IMR-90 (cell line): Measurements from ENCODE around the gene RALGPS1. TPM values are rescaled to one million over a fixed set of nuclear protein-coding genes. Genes with fewer than 3 reads are reported as not detected.

ENCODE experiments used
- ATAC-seq: fragments of 200-7000 bp; cut with Tn5 transposase; 2 replicates; pipeline ENCODE4 v1.9.1; 2020; ENCODE audit warnings: low read depth, mild to moderate bottlenecking, moderate library complexity
- BruUV-seq: library from RNA; stranded (reverse); fragments of 400-500 nt; replicated peaks from 2 replicates; lab custom pipeline; 2021; lab: Mats Ljungman, UMichigan
- CTCF ChIA-PET: fragments of 300-600 bp; formaldehyde crosslinking; extraction: SDS; loops from one replicate; lab custom pipeline; 2021; ENCODE audit warnings: antibody characterized with exemption; lab: Yijun Ruan, JAX
- POLR2A ChIA-PET: fragments of 300-600 bp; sonication (Branson Sonifier 250); formaldehyde crosslinking; loops from one replicate; lab custom pipeline; 2022; ENCODE audit warnings: antibody characterized with exemption; ENCODE audit not compliant: unreplicated experiment; lab: Charles Lee
- DNase-seq: peaks from one replicate; pipeline ENCODE4 v3.0.0; 2013
- H2AFZ ChIP-seq: replicated peaks from 2 replicates; pipeline ENCODE3; 2013; ENCODE audit warnings: low read length, mild to moderate bottlenecking; ENCODE audit not compliant: poor library complexity
- H2AK5ac ChIP-seq: 2 replicates; pipeline ENCODE4 v1.6.1; 2013; ENCODE audit warnings: low read depth, low read length, inconsistent platforms
- H2AK9ac ChIP-seq: replicated peaks from 2 replicates; pipeline ENCODE3; 2013; ENCODE audit warnings: mild to moderate bottlenecking, low read depth, low read length, moderate library complexity; ENCODE audit not compliant: poor library complexity
- H2BK120ac ChIP-seq: 2 replicates; pipeline ENCODE4 v1.6.1; 2013; ENCODE audit warnings: low read depth, low read length, inconsistent platforms
- H2BK15ac ChIP-seq: 3 replicates; pipeline ENCODE4 v1.6.1; 2013; ENCODE audit warnings: low read depth, low read length, inconsistent platforms
- H2BK20ac ChIP-seq: 2 replicates; pipeline ENCODE4 v1.6.1; 2013; ENCODE audit warnings: low read depth, mild to moderate bottlenecking, inconsistent platforms, low read length, moderate library complexity
- H2BK5ac ChIP-seq: 2 replicates; pipeline ENCODE4 v1.6.1; 2013; ENCODE audit warnings: mild to moderate bottlenecking, low read depth, low read length, inconsistent platforms; ENCODE audit not compliant: poor library complexity, severe bottlenecking
- H3K14ac ChIP-seq: replicated peaks from 2 replicates; pipeline ENCODE4 v1.6.1; 2013; ENCODE audit warnings: low read depth, low read length, inconsistent platforms
- H3K18ac ChIP-seq: 2 replicates; pipeline ENCODE4 v1.6.1; 2013; ENCODE audit warnings: low read depth, low read length, control low read depth
- H3K23ac ChIP-seq: 2 replicates; pipeline ENCODE4 v1.6.1; 2013; ENCODE audit warnings: low read depth, low read length, inconsistent platforms
- H3K27ac ChIP-seq: 2 replicates; pipeline ENCODE4 v1.5.1; 2013; ENCODE audit warnings: mild to moderate bottlenecking, control low read depth, low read length; ENCODE audit not compliant: insufficient read depth
- H3K27me3 ChIP-seq: 2 replicates; pipeline ENCODE4 v1.6.1; 2013; ENCODE audit warnings: low read length; ENCODE audit not compliant: control insufficient read depth, insufficient read depth
- H3K36me3 ChIP-seq: 2 replicates; pipeline ENCODE4 v1.6.1; 2013; ENCODE audit warnings: low read length, mixed read lengths; ENCODE audit not compliant: control insufficient read depth, insufficient read depth
- H3K4ac ChIP-seq: 2 replicates; pipeline ENCODE4 v1.6.1; 2013; ENCODE audit warnings: low read depth, low read length, inconsistent platforms
- H3K4me1 ChIP-seq: 2 replicates; pipeline ENCODE4 v1.6.1; 2013; ENCODE audit warnings: low read length, mixed read lengths; ENCODE audit not compliant: control insufficient read depth, insufficient read depth
- H3K4me2 ChIP-seq: 2 replicates; pipeline ENCODE4 v1.6.1; 2013; ENCODE audit warnings: low read depth, mild to moderate bottlenecking, control low read depth, low read length, moderate library complexity
- H3K4me3 ChIP-seq: 2 replicates; pipeline ENCODE4 v1.5.1; 2013; ENCODE audit warnings: low read depth, mild to moderate bottlenecking, control low read depth, low read length, moderate library complexity; ENCODE audit not compliant: insufficient read depth
- H3K56ac ChIP-seq: 2 replicates; pipeline ENCODE4 v1.6.1; 2013; ENCODE audit warnings: low read length, inconsistent platforms; ENCODE audit not compliant: insufficient read depth; ENCODE audit errors: extremely low read depth
- H3K79me1 ChIP-seq, 2 experiments: 2 replicates each; pipeline ENCODE4 v1.6.1; 2013; ENCODE audit warnings: low read length in 2 of 2, inconsistent platforms in 1 of 2, low read depth in 1 of 2
- H3K9ac ChIP-seq: 2 replicates; pipeline ENCODE4 v1.6.1; 2013; ENCODE audit warnings: low read depth, low read length, control low read depth
- H3K9me1 ChIP-seq: 2 replicates; pipeline ENCODE4 v1.6.1; 2013; ENCODE audit warnings: low read length, inconsistent platforms; ENCODE audit not compliant: insufficient read depth
- H3K9me3 ChIP-seq: 2 replicates; pipeline ENCODE4 v1.6.1; 2013; ENCODE audit warnings: low read length; ENCODE audit not compliant: control insufficient read depth, insufficient read depth
- H4K20me1 ChIP-seq: 2 replicates; pipeline ENCODE4 v1.6.1; 2013; ENCODE audit warnings: low read length, inconsistent platforms; ENCODE audit not compliant: insufficient read depth
- H4K5ac ChIP-seq: 2 replicates; pipeline ENCODE4 v1.6.1; 2013; ENCODE audit warnings: mild to moderate bottlenecking, low read depth, low read length, control low read depth
- H4K8ac ChIP-seq, 2 experiments: 2 replicates each; pipeline ENCODE4 v1.6.1; 2013; ENCODE audit warnings: low read depth in 2 of 2, low read length in 2 of 2, control low read depth in 1 of 2, inconsistent platforms in 1 of 2
- H4K91ac ChIP-seq: 2 replicates; pipeline ENCODE4 v1.6.1; 2013; ENCODE audit warnings: low read depth, low read length, inconsistent platforms; ENCODE audit not compliant: insufficient read depth
- CEBPB ChIP-seq: IDR thresholded peaks from 2 replicates; pipeline ENCODE4 v1.6.1; 2012; ENCODE audit warnings: low read depth, low read length, improper control_type of control experiment
- POLR2A ChIP-seq: IDR thresholded peaks from 2 replicates; pipeline ENCODE4 v1.6.1; 2012; ENCODE audit warnings: mild to moderate bottlenecking, low read depth, low read length
- dilution Hi-C: fragments of 300-500 bp; cut with HindIII; formaldehyde crosslinking; loops from one replicate; pipeline ENCODE4 v1.14.3; 2018; ENCODE audit warnings: low sequenced_read_pairs; ENCODE audit not compliant: unreplicated experiment
- in situ Hi-C: fragments of 300-500 bp; cut with MboI; formaldehyde crosslinking; loops from 3 replicates; pipeline ENCODE4 v1.14.3; 2019; ENCODE audit warnings: low sequenced_read_pairs, inconsistent platforms, mixed read lengths
- intact Hi-C: fragments of 100-400 bp; cut with micrococcal nuclease; formaldehyde crosslinking; loops from 2 replicates; pipeline ENCODE4 v1.10.0; 2022
- polyA plus RNA-seq, 3 experiments: library from polyadenylated mRNA; depleted of rRNA; stranded (reverse); fragments of >200 nt; gene quantifications; 2 replicates each; pipeline ENCODE4 v1.2.3, GENCODE V29; 2012; ENCODE audit warnings: low replicate concordance in 1 of 3
- total RNA-seq: library from RNA; depleted of rRNA; stranded (reverse); fragments of >200 nt; gene quantifications from 2 replicates; pipeline ENCODE4 v1.2.3, GENCODE V29; 2012

The RALGPS1 gene
- total and polyA plus RNA-seq, 2 of the 4 experiments (the other 2 are of a cell fraction), result 0.90 to 2.8 TPM

- H2AFZ ChIP-seq, result peak overlapping the region; percentile 38
- TF ChIP-seq CEBPB (peak; percentile 31), POLR2A (no peak)
- no peak overlapping the region for H2AK9ac ChIP-seq
- H3K14ac ChIP-seq, result no peak overlapping the region
- DNase-seq (peak; percentile 70), ATAC-seq (peak; percentile 85)
- H3K23ac ChIP-seq, result no peak overlapping the region
- no peak overlapping the region for H3K4me3 ChIP-seq
- H3K36me3 ChIP-seq, result no peaks in the 10 kb centered on the region
- no peak overlapping the region for H3K4me2 ChIP-seq
- H3K9me3 ChIP-seq, result no peaks in the 10 kb centered on the region
- no peak overlapping the region for H4K5ac ChIP-seq
- dilution Hi-C loops (no loop called here), in situ Hi-C loops (no loop called here), intact Hi-C loops (no loop called here)
- H2BK5ac ChIP-seq, result no peak overlapping the region
- peaks cover 8% of the 10 kb centered on the region; the same call in 1 of the 2 replicates for H3K4me1 ChIP-seq
- no peak overlapping the region for H3K27ac ChIP-seq
- no peak overlapping the region for H4K8ac ChIP-seq
- H3K4ac ChIP-seq, result no peak overlapping the region
- no peak overlapping the region for H2BK120ac ChIP-seq
- POLR2A ChIA-PET, result no interaction called here
- H4K91ac ChIP-seq, result no peak overlapping the region
- BruUV-seq, result no TSS peak
- no peak overlapping the region for H2AK5ac ChIP-seq
- H3K56ac ChIP-seq, result no peak overlapping the region
- no peak overlapping the region for H2BK20ac ChIP-seq
- no peaks in the 10 kb centered on the region for H3K79me1 ChIP-seq
- no peaks in the 10 kb centered on the region for H4K20me1 ChIP-seq
- H2BK15ac ChIP-seq, result no peak overlapping the region
- H3K27me3 ChIP-seq, result no peaks in the 10 kb centered on the region
- H3K18ac ChIP-seq, result peak overlapping the region; percentile 33; the same call in 1 of the 2 replicates
- H3K9ac ChIP-seq, result no peak overlapping the region
- peaks cover 9% of the 10 kb centered on the region; the same call in 1 of the 2 replicates for H3K9me1 ChIP-seq
- CTCF ChIA-PET, result no interaction called here
Measured at GRCh38 chr9:127033789-127034188, 119.2 kb downstream of the RALGPS1 start.
